ENCODE measurements around the gene MTUS2. TPM values are rescaled to one million over a fixed set of nuclear protein-coding genes. Genes with fewer than 3 reads are reported as not detected.

MTUS2 gene
- total RNA-seq, 2 donors from 2014 or later = 1.6 to 4.8 TPM

DNA sequence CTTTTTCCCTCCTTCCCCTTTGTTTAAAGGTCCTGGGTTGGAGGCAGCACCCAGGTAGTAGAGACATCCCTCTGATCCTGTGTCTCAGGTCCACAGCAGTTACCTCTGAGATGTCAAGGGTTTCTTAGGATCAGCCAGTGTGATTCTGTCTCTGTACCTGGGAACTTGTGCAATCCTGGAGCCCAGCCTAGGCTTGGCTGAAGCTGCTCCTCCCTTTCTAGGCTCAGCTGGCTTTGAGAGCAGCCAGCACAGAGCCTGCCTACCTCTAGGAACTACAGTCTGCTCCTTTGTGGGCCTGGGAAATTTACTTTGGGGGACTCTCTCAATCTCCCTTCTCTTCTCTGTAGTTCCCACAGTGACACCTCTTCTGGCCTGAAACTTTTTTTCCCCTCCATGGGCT is 171.6 kb downstream of the MTUS2 start:
- no peaks in the 10 kb centered on the region for H3K36me3 ChIP-seq
- DNase-seq (ENCODE audit: low spot score) = no peak
- no peak overlapping the region for H3K4me3 ChIP-seq
- no peaks in the 10 kb centered on the region for H3K9me3 ChIP-seq
- H3K4me1 ChIP-seq (replicated peaks) = no peaks in the 10 kb centered on the region
- intact Hi-C loops (cut with DNase I) = no loop called here
- no peak overlapping the region for H3K27ac ChIP-seq
- TF ChIP-seq POLR2AphosphoS5 (IDR thresholded peaks at IDR 0.05) (no peak), POLR2A (IDR thresholded peaks at IDR 0.05) (no peak), CTCF (IDR thresholded peaks at IDR 0.05) (no peak)
- no peaks in the 10 kb centered on the region for H3K27me3 ChIP-seq (replicated peaks; ENCODE audit: insufficient read depth)

- H3K27me3 ChIP-seq (replicated peaks; ENCODE audit: insufficient read depth) = no peaks in the 10 kb centered on the region
- TF ChIP-seq CTCF (IDR thresholded peaks at IDR 0.05) (no peak), POLR2AphosphoS5 (IDR thresholded peaks at IDR 0.05) (no peak), POLR2A (IDR thresholded peaks at IDR 0.05) (no peak)
- no peaks in the 10 kb centered on the region for H3K9me3 ChIP-seq
- no peak overlapping the region for H3K4me3 ChIP-seq
- intact Hi-C loops (cut with DNase I) = no loop called here
- H3K4me1 ChIP-seq (replicated peaks) = no peaks in the 10 kb centered on the region
- DNase-seq (ENCODE audit: low spot score) = no peak
- no peaks in the 10 kb centered on the region for H3K36me3 ChIP-seq
- no peak overlapping the region for H3K27ac ChIP-seq
- 93% methylated on average over 3 of the region's 3 CpGs for WGBS
Observed at GRCh38 chr13:29000826-29001225, 180.7 kb downstream of the MTUS2 start.

GRCh38 chr13:29005035-29005762 is 185.1 kb downstream of the MTUS2 start:
- Histone ChIP-seq H3K4me1 (replicated peaks) (no peaks in the 10 kb centered on the region), H3K27me3 (replicated peaks; ENCODE audit: insufficient read depth) (no peaks in the 10 kb centered on the region), H3K36me3 (no peaks in the 10 kb centered on the region), H3K9me3 (no peaks in the 10 kb centered on the region), H3K27ac (no peak overlapping the region), H3K4me3 (no peak overlapping the region)
- no peak for DNase-seq (ENCODE audit: low spot score)
- intact Hi-C loops (cut with DNase I) = no loop called here
- no peak for TF ChIP-seq CTCF (IDR thresholded peaks at IDR 0.05)
- TF ChIP-seq POLR2A (IDR thresholded peaks at IDR 0.05) = no peak
- TF ChIP-seq POLR2AphosphoS5 (IDR thresholded peaks at IDR 0.05) = no peak
- 55% methylated on average over 8 of the region's 8 CpGs for WGBS

GRCh38 chr13:29005763-29006120 is 185.6 kb downstream of the MTUS2 start:
- Histone ChIP-seq H3K27me3 (replicated peaks; ENCODE audit: insufficient read depth) (no peaks in the 10 kb centered on the region), H3K4me1 (replicated peaks) (no peaks in the 10 kb centered on the region), H3K9me3 (no peaks in the 10 kb centered on the region), H3K4me3 (no peak overlapping the region), H3K27ac (no peak overlapping the region), H3K36me3 (no peaks in the 10 kb centered on the region)
- no peak for TF ChIP-seq POLR2A (IDR thresholded peaks at IDR 0.05)
- no peak for TF ChIP-seq POLR2AphosphoS5 (IDR thresholded peaks at IDR 0.05)
- TF ChIP-seq CTCF (IDR thresholded peaks at IDR 0.05) = no peak
- intact Hi-C loops (cut with DNase I) = no loop called here
- 36% methylated on average over 2 of the region's 2 CpGs for WGBS
- DNase-seq (ENCODE audit: low spot score) = no peak

DNA sequence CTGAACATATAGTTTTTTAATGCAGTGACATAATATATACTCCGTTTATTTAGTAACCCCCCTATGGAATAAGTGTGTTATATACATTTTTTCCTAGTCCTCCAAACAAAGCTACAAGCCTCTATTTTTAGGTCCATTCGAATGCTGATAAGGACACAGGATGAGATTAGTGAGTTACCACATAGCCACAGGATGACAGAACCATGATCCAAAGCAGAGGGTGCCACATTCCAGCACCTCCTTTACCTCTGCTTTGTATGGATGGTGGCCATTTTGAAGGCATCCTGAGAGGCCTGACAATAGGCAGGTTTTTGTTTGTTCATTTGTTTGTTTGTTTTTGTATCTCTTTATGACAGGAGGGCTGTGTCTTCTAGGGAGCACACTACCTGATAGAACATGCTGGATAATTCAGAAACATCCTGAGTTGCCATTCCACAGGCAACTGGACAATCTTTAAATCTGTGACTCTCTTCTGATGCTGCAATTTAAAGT is 186.3 kb downstream of the MTUS2 start:
- TF ChIP-seq CTCF (IDR thresholded peaks at IDR 0.05) (no peak), POLR2AphosphoS5 (IDR thresholded peaks at IDR 0.05) (no peak), POLR2A (IDR thresholded peaks at IDR 0.05) (no peak)
- WGBS = 48% methylated on average over 2 of the region's 2 CpGs
- Histone ChIP-seq H3K9me3 (no peaks in the 10 kb centered on the region), H3K27ac (no peak overlapping the region), H3K4me1 (replicated peaks) (no peaks in the 10 kb centered on the region), H3K27me3 (replicated peaks; ENCODE audit: insufficient read depth) (no peaks in the 10 kb centered on the region), H3K4me3 (no peak overlapping the region), H3K36me3 (no peaks in the 10 kb centered on the region)
- DNase-seq (ENCODE audit: low spot score) = no peak
- intact Hi-C loops (cut with DNase I) = no loop called here
